Hepatocyte (in vitro differentiated cells): ENCODE results near the gene WNT2B. TPM values are rescaled to one million over a fixed set of nuclear protein-coding genes. Genes with fewer than 3 reads are reported as not detected.
A peak's percentile ranks its signal among the peaks of the same experiment; 100 is the strongest.
"Not testable (repeated sequence)": the region's sequence is repeated elsewhere in the genome, so short reads cannot be mapped to it uniquely, and the experiment has no call there.

ENCODE experiments used
- DNase-seq: peaks from one replicate; pipeline ENCODE4 v3.0.0-alpha.2; 2016; ENCODE audit warnings: low spot score
- H2AFZ ChIP-seq: fragments of 200-600 bp; sonication (generic); 2 replicates; pipeline ENCODE4 v1.6.0; 2016; ENCODE audit warnings: antibody characterized with exemption, mild to moderate bottlenecking
- H3K27ac ChIP-seq: fragments of 200-600 bp; sonication (generic); 2 replicates; pipeline ENCODE4 v1.5.1; 2016; ENCODE audit warnings: mild to moderate bottlenecking
- H3K27me3 ChIP-seq: fragments of 200-600 bp; sonication (generic); 2 replicates; pipeline ENCODE4 v1.6.1; 2016
- H3K36me3 ChIP-seq: fragments of 200-600 bp; sonication (generic); replicated peaks from 2 replicates; pipeline ENCODE4 v1.5.1; 2016; ENCODE audit warnings: low read depth; ENCODE audit not compliant: insufficient read depth
- H3K4me1 ChIP-seq: fragments of 200-600 bp; sonication (generic); 2 replicates; pipeline ENCODE4 v1.5.1; 2016; ENCODE audit warnings: mild to moderate bottlenecking, moderate library complexity; ENCODE audit not compliant: insufficient read depth
- H3K4me2 ChIP-seq: fragments of 200-600 bp; sonication (generic); 2 replicates; pipeline ENCODE4 v1.6.0; 2016
- H3K4me3 ChIP-seq: fragments of 200-600 bp; sonication (generic); 2 replicates; pipeline ENCODE4 v1.5.1; 2016; ENCODE audit warnings: mild to moderate bottlenecking
- H3K79me2 ChIP-seq: fragments of 200-600 bp; sonication (generic); 2 replicates; pipeline ENCODE4 v1.6.0; 2017; ENCODE audit warnings: mild to moderate bottlenecking
- H3K9me2 ChIP-seq: fragments of 200-600 bp; sonication (generic); replicated peaks from 2 replicates; pipeline ENCODE4 v1.6.0; 2017; ENCODE audit warnings: mild to moderate bottlenecking; ENCODE audit not compliant: insufficient read depth
- H3K9me3 ChIP-seq: fragments of 200-600 bp; sonication (generic); 2 replicates; pipeline ENCODE4 v1.5.1; 2016; ENCODE audit warnings: low read depth, mild to moderate bottlenecking
- H4K20me1 ChIP-seq: fragments of 200-600 bp; sonication (generic); 2 replicates; pipeline ENCODE4 v1.6.0; 2016; ENCODE audit warnings: mild to moderate bottlenecking; ENCODE audit not compliant: insufficient read depth, poor library complexity, severe bottlenecking
- EZH2 ChIP-seq: fragments of 200-600 bp; sonication (generic); IDR thresholded peaks from 2 replicates; pipeline ENCODE4 v1.6.1; 2016; ENCODE audit warnings: antibody characterized with exemption, mild to moderate bottlenecking, borderline replicate concordance
- EZH2phosphoT487 ChIP-seq: fragments of 200-600 bp; sonication (generic); IDR thresholded peaks from one replicate; pipeline ENCODE4 v1.6.1; 2018; ENCODE audit warnings: antibody characterized with exemption, mild to moderate bottlenecking, low read depth, moderate library complexity; ENCODE audit not compliant: unreplicated experiment, severe bottlenecking
- WGBS: methylation state at CpG from one replicate; pipeline ENCODE4 v1.1.6; 2016; ENCODE audit warnings: low lambda C conversion rate; ENCODE audit errors: missing lambda C conversion rate; 5-methylcytosine and 5-hydroxymethylcytosine counted together
- polyA plus RNA-seq: library from polyadenylated mRNA; unstranded; fragments of >200 nt; fragmentation: Nextera tagmentation; extraction: Ambion mirVana; gene quantifications from 2 replicates; pipeline ENCODE4 v1.2.1, GENCODE V29; 2016
- total RNA-seq: library from RNA; depleted of rRNA; stranded (reverse); fragments of >200 nt; gene quantifications from 2 replicates; pipeline ENCODE4 v1.2.3, GENCODE V29; 2014
- TF ChIP-seq, protein P1 (sequence below): fragments of 200-600 bp; sonication (generic); IDR thresholded peaks from 2 replicates; pipeline ENCODE4 v1.5.1; 2016; ENCODE audit warnings: antibody characterized with exemption, mild to moderate bottlenecking; ENCODE audit not compliant: poor library complexity

Gene WNT2B
- total and polyA plus RNA-seq, 2 experiments from 2014 or later, result 2.7 to 3.8 TPM

DNA sequence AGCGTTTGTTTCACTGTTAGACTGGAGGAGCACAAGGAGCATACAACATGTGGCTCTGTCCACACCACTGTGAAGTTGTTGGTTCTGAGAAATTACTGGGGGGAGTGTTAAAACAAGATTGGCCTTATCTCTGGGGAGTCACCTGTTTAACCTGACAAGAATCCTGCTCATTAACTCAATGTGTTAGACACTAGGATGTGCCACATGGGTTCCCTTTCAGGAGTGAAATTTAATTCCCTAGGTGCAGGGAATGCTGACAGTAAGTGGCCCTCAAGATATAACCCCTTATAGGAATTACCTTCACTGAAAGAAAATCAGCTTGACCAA lies 45.8 kb upstream of the WNT2B start:
- Histone ChIP-seq H3K4me3 (no peak overlapping the region), H3K27ac (no peak overlapping the region), H2AFZ (no peak overlapping the region), H3K79me2 (peaks cover 2% of the 10 kb centered on the region), H4K20me1 (no peaks in the 10 kb centered on the region), H3K4me1 (peaks cover 12% of the 10 kb centered on the region), H3K27me3 (no peaks in the 10 kb centered on the region), H3K9me3 (no peaks in the 10 kb centered on the region), H3K9me2 (no peaks in the 10 kb centered on the region), H3K36me3 (no peaks in the 10 kb centered on the region), H3K4me2 (no peak overlapping the region)
- no peak for DNase-seq
- WGBS, result 77% methylated on average over 1 of the region's 1 CpG
- no peak for TF ChIP-seq EZH2phosphoT487
- TF ChIP-seq EZH2, result no peak
- TF ChIP-seq, protein P1, sequence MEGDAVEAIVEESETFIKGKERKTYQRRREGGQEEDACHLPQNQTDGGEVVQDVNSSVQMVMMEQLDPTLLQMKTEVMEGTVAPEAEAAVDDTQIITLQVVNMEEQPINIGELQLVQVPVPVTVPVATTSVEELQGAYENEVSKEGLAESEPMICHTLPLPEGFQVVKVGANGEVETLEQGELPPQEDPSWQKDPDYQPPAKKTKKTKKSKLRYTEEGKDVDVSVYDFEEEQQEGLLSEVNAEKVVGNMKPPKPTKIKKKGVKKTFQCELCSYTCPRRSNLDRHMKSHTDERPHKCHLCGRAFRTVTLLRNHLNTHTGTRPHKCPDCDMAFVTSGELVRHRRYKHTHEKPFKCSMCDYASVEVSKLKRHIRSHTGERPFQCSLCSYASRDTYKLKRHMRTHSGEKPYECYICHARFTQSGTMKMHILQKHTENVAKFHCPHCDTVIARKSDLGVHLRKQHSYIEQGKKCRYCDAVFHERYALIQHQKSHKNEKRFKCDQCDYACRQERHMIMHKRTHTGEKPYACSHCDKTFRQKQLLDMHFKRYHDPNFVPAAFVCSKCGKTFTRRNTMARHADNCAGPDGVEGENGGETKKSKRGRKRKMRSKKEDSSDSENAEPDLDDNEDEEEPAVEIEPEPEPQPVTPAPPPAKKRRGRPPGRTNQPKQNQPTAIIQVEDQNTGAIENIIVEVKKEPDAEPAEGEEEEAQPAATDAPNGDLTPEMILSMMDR, result no peak

DNA sequence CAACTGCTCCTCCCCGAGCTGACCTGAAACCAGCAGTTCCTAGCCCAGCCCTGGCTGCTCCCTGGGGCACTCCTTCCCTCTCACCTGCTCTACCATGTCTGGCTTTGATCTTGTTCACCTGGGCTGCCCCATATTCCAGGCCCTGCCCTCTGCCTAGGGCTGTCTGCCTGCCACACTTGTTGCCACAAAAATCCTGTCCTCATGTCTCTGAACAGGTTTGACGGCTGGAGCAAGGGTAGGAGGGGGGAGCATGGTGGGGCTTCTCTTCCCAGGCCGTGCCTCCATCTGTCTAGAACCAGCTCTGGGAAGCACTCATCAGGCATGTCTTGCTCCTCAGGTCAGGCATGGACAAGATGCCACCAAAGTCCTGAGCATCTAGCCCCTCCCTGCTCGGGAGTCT lies 44.3 kb upstream of the WNT2B start:
- no peaks in the 10 kb centered on the region for H3K27me3 ChIP-seq
- 50% methylated on average over 4 of the region's 4 CpGs for WGBS
- no peak overlapping the region for H3K4me2 ChIP-seq
- no peaks in the 10 kb centered on the region for H3K9me2 ChIP-seq
- DNase-seq, result peak; percentile 32
- TF ChIP-seq, protein P1, result no peak
- TF ChIP-seq EZH2phosphoT487, result no peak
- no peak for TF ChIP-seq EZH2
- H3K27ac ChIP-seq, result no peak overlapping the region
- peaks cover 12% of the 10 kb centered on the region for H3K4me1 ChIP-seq
- H3K4me3 ChIP-seq, result no peak overlapping the region
- H3K36me3 ChIP-seq, result no peaks in the 10 kb centered on the region
- no peaks in the 10 kb centered on the region for H4K20me1 ChIP-seq
- no peak overlapping the region for H2AFZ ChIP-seq
- H3K79me2 ChIP-seq, result no peaks in the 10 kb centered on the region
- H3K9me3 ChIP-seq, result no peaks in the 10 kb centered on the region

DNA sequence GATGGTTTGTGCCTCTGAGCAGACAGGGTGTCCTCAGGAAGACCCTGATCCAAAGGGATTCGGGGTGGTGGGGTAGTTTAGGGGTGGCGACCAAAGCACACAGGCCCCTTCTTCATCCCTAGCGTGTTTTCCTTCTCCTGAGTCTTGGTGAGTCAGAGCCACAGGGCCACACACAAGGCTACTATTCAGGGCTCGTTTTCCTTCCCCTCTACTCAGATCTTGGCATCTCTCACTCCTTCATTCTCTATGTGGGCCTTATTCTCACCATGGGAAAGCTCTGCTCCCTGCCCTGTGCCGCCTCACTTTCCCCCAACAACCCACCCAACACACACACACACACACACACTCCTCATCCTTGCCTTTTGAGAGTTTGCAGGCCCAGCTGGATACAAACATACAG lies 43.6 kb upstream of the WNT2B start:
- H2AFZ ChIP-seq, result no peak overlapping the region
- no peaks in the 10 kb centered on the region for H3K9me3 ChIP-seq
- TF ChIP-seq EZH2phosphoT487, result no peak
- TF ChIP-seq EZH2, result no peak
- TF ChIP-seq, protein P1, result no peak
- H3K9me2 ChIP-seq, result no peaks in the 10 kb centered on the region
- H3K36me3 ChIP-seq, result no peaks in the 10 kb centered on the region
- H3K4me2 ChIP-seq, result no peak overlapping the region
- H4K20me1 ChIP-seq, result no peaks in the 10 kb centered on the region
- peak overlapping the region; percentile 49 for H3K27ac ChIP-seq
- WGBS, result 69% methylated on average over 5 of the region's 5 CpGs
- H3K27me3 ChIP-seq, result no peaks in the 10 kb centered on the region
- H3K4me3 ChIP-seq, result no peak overlapping the region
- peaks cover 12% of the 10 kb centered on the region for H3K4me1 ChIP-seq
- no peaks in the 10 kb centered on the region for H3K79me2 ChIP-seq
- DNase-seq, result no peak

DNA sequence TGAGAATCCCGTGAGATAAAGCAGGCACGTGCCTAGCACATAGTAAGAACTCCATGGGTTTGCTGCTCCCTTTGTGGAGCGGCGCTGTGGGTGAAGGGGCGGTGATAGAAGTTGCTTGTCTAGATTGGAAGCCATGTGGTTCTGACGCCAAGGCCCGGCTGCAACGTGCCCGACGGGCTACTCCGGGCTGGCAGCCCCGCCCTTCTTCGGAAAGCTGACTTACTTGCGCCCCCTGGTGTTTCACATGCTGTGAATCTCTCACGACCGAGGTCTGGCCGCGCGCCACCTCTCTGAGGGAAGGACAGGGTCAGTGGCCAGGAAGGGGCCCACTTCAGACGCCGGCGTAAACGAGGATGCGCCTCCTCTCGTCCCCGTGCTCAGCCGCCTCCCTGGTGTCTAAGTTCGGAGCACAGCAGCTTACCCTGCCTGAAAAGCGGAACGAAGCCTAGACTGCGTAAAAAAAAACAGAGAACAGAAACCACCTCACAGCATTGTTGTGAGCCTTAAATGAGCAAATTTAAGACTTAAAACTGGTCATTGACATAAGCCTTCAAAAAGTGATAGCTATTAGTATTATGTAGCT lies 42.6 kb upstream of the WNT2B start:
- no peak overlapping the region for H3K4me3 ChIP-seq
- peaks cover 11% of the 10 kb centered on the region for H3K4me1 ChIP-seq
- no peak for TF ChIP-seq EZH2
- TF ChIP-seq, protein P1, result peak; percentile 90
- H3K4me2 ChIP-seq, result peak overlapping the region; percentile 78
- H3K27ac ChIP-seq, result peak overlapping the region; percentile 49
- H3K27me3 ChIP-seq, result no peaks in the 10 kb centered on the region
- WGBS, result 6% methylated on average over 30 of the region's 31 CpGs
- no peaks in the 10 kb centered on the region for H3K9me3 ChIP-seq
- peak overlapping the region; percentile 46 for H2AFZ ChIP-seq
- no peaks in the 10 kb centered on the region for H3K36me3 ChIP-seq
- no peaks in the 10 kb centered on the region for H3K9me2 ChIP-seq
- H3K79me2 ChIP-seq, result no peaks in the 10 kb centered on the region
- peak; percentile 97 for DNase-seq
- H4K20me1 ChIP-seq, result no peaks in the 10 kb centered on the region

DNA sequence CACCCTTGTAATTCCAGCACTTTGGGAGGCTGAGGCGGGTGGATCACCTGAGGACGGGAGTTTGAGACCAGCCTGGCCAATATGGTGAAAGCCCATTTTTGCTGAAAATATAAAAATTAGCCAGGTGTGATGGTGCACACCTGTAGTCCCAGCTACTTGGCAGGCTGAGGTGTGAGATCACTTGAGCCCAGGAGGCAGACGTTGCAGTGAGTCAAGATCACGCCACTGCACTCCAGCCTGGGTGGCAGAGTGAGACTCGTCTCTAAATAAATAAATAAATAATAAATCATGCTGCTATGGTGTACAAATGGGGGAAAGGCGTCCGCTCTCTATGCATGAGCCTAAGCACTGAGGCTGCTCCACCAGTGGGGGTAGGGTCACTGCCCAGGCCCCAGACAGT lies 38.4 kb upstream of the WNT2B start:
- H4K20me1 ChIP-seq, H3K9me3 ChIP-seq, H3K4me3 ChIP-seq, H3K36me3 ChIP-seq, H3K27me3 ChIP-seq, H3K4me1 ChIP-seq, H3K4me2 ChIP-seq, H3K79me2 ChIP-seq, DNase-seq, H3K27ac ChIP-seq, H3K9me2 ChIP-seq, H2AFZ ChIP-seq: not testable (repeated sequence)
- WGBS, result 88% methylated on average over 7 of the region's 7 CpGs
